HS-27A (cell line): ENCODE data around the gene MSX1.

Experiments used
- DNase-seq: peaks from one replicate; pipeline ENCODE4 v3.0.0-alpha.2; 2012; ENCODE audit warnings: low read depth, missing footprints

MSX1 gene

DNA sequence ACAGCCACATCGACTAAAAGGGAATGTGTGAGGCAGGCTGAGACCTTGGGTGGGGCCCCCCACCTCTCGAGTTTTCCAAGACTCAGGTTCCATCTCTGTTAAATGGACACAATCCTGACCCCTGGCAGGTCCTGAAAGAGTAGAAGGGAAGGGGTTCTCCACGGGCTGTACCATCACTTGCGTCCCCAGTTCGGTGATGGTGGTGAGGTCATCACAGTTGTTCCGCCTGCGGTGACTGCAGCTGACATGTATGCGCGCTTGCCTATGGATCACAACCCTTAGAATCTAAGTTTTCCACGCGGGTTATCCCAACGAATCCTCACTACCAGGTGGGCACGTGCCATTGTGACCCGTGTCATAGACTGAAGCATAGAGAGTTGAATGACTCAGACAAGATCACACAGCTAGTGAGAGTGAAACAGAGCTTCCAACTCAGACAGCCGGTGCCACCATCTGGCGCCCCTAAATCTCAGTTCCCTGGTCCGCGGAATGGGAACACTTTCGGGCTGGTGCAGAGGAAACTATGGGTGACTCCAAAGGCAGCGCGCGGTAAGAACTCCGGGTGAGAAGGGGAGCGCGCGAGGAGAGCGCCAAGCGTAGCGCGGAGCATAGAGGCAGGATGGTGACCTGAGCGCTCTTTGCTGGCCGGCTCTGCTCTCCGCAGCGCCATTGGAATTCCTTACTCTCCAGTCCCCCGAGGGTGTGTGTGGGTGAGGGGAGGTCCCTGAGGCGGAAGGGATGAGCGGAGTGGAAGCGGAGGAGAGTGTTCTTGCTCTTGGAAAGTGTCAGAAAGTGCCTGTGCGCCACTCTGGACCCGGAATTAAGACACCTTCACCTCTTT, 10.5 kb downstream of the MSX1 start:
- no peak for DNase-seq

DNA sequence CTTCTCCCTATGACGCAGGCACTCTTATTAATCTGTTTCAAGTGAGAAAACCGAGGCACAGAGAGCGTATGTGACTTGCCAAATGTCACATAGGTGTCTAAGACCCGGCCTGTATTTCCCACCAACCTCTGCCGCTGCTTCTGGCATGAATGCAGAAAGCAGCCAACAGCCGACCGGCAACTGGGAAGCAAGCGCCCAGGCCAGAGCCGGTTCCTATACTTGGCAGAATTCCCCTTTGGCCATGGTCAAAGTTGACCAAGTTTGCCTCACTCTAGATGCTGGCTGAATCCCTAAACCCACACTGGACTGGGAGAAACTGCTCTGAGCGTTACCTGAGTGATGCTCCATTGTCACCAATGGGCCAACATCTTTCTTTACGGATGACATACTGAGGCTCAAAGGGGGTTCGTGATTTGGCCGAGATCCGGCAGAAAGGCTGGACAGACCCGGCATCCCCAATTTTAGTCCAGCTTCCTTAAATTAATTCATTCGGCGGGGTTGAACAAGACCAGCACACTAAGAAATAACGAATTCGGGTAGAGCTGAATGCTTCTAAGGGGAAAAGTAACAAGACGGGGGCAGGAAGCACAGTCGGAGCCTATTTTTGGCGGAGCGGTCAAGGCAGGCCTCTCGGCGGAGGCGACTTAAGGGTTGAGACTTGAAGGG, 11.2 kb downstream of the MSX1 start:
- no peak for DNase-seq

DNA sequence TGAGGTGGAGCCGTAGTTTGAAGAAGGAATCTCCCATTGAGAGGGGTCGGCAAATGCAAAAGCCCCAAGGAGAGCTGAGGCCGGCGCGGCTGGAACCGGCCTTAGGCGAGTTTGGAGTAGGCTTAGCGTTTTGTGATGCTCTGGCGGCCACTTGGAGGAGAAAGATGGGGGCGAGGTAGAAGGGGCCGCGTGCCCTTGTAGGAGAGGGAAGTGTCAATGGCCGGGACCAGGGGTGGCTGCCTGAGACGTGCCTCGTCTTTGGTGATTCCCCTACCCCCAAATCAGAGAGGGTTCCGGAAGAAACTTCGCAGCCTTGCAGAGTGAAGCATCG, 11.7 kb downstream of the MSX1 start:
- DNase-seq, result no peak

DNA sequence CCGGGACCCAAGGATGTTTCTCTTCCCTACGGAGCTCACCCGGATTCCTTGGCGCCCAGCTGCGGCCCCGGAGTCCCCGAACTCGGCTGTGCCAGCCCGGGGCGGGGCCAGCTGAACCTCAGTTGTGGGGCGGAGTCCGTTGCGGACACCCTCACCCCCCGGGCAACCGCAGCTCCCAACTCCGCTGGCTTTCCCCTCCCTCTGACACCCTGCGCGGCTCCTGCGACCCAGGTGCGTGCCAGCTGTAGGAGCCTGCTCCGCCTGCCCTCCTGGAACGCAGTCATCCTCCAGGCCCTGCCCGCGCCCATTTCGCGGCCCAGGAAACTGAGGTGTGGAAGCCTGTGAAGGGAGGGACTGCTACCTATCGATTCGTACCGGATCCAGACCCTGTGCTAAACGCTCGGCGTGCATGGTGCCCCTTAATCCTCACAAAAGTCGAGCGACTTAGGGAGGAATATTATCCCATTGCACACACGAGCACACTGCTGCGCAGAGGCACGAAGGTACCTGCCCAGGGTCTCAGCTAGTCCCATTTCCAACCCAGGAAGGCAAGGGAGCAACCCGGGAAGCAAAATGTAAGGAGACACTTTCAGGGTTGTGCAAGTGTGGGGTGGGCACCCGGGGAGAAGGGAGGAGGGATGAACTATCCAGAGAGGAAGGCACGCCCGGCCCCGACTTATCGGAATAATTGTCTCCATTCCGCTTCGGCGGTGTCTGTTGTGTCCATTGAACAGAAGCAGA, 12.3 kb downstream of the MSX1 start:
- no peak for DNase-seq

DNA sequence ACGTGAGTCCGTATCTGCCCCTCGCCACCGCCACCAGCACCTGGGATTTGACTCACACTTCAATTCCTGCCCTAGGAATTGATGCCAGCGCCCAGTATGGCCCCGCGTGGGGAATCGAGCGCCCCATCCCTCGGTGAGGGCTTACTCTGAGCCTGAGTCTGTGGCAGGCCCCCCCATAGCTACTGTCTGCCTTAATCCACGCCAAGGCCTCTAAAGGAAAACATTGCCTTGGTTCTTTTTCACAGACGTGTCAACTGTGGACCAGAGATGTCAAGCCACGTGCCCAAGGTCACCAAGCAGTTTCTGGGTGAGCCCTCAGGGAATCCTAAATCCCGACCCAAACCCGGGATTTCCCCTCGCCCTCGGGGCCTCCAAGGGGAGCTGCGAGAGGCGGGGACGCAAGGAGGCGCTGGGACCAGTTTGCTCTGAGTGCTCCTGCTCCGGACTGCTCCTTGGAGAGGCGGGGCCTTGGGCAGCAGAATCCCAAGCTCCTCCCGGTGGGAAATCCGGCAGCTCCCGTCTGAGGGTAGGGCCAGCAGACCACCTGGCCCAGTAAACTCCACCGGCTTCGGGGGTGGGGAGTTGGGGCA, 12.9 kb downstream of the MSX1 start:
- DNase-seq, result no peak

DNA sequence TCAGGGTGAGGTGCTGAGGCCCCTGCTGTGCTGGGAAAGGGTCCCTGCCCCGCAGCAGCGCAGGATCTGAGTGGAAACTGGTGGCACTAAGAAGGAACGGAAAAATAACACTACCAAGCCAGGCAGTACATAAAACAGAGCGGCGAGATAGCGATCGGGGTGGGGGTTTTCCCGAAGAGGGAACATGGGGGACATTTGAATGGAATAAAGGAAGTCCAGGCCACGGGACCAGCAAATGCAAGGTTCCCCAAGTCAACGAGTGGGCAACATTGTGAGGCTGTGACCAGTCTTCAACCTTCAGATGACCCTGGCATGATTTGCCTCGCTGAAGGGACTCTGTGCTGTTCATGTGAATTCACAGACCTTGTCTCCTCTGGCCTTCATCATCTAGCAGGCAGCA, 13.7 kb downstream of the MSX1 start:
- no peak for DNase-seq

DNA sequence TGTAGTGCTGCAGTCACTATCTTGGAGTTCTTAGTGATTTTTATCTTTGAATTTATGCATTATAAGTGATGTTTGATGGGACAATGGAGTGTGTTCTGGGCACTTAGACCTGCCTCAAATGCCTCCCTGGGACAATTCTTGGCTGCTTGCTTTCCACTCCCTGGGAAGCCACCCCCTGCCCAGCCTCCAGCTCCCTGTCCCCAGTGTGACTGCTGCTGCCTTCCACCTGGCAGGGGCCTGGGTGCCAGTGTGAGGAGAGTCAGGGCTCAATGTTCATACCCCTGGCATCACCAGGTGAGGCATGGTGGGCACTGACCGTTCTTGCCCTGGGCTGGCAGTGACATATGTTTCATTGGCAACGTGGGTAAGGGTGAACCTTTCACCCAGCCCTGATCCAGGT, 14.8 kb downstream of the MSX1 start:
- no peak for DNase-seq

DNA sequence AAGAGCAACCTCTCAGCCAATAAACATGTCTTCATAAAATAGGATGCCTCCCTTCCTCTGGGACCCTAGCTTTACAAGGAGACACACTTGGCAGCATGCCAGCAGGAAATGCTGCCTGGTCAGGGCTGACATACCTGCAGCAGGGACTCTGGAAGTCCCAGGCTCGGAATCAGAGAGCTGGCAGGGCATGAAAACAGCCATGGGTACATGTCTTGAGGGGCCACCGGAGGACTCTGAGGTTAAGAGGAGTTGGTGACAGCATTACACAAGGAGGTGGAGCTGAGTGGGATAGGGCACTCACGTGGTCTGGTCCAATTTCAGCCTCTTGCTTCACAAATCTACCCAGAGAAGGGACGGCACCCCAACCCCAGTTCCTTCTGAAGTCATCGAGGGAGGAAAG, 15.7 kb downstream of the MSX1 start:
- no peak for DNase-seq

DNA sequence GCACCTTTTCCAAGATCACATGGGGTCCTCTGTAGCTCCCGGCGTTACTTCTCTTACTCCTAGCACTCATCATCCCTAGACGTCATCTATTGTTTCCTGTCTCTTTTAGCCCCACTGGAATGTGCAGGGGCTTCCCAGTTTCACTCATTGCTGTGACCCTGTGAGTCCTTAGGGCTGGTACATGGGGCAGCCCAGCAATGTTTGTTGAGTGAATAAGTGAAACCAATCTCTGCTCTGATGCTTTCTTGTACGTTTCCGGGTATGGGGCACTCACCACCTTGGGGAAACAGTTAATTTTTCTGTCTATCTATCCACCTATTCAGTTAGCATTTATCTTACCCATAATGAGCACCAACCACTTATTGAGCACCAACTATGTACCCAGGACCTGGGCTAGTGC, 16.1 kb downstream of the MSX1 start:
- DNase-seq, result no peak

DNA sequence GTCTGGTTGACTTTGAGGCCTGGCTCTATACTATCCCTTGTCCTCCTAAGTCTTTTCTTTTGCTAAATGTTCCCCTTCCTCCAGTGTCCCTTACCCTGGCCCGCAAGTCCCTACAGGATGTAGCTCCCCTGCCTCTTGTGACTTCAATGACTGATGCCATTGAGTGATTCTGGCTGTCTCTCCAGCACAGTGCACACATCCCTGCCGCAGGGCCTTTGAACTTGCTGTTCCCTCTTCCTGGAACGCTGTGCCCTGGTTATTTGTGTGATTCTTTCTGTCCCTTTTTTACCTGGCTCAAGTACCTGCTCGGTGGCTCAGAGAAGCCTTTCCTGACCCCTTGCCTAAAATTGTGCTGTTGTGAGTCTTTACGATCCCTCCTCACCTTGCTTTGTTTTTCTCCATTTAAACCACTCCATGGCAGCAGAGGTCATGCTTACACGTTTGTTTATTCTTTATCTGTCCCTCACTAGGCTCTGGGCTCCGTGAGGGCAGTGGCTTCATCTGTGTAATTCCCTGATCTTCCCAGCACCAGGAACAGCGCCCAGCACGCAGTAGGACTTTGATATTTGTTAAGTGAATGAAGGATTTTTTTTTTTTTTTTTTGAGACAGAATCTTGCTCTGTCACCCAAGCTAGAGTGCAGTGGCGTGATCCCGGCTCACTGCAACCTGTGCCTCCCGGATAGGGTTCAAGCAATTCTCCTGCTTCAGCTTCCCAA, 17.6 kb downstream of the MSX1 start:
- DNase-seq, result no peak

DNA sequence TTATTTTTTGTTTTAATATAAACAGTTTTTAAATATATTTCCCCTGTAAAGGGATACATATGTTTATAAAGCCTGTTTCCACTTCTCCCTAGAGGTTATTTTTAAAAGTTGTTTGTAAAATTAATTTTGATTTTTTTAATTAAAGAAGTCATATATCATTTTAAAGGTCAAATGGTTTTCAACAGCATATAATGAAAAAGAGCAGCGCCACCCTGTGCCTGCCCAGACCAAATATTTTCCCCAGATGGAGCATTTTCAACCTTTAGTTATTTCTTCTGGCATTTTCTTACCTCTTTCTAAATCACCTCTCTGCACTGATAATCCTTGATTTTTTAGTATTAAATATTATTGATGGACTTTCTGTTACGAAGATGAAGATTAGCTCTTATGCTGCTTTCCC, 21.0 kb downstream of the MSX1 start:
- no peak for DNase-seq

DNA sequence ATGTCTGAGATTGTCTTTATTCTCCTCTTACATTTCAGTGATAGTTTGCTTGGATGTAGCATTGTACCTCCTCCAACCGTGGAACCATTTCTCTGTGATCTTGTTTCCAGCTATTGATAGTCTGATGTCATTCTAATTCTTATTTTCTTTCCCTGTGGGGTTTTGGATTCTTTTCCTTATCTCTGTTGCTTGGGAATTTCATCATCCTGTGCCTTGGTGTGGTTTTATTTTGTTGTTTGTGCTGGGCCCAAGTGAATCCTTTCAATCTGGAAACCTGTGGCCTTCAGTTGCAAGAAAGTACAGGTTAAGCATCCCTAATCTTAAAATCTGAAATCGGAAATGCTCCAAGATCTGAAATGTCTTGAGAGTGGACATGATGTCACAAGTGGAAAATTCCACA, 22.0 kb downstream of the MSX1 start:
- DNase-seq, result no peak

DNA sequence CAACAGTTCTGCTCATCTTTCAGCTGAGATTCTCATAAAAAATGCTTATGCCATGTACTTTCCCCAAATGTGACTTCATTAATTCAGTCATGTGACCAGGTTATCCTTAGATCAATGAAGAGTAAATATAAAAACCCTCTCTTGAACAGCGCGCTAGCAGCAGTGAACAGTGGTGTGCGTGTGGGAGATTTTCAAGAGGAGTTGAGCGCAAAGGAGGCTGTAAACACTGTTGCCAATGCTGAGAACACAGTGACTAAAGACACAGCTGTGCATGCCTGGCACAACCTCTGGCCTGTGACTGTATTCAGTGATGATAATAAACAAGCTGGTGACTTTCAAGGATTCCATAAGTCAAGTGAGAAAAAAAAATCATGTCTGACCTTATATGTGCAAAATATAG, 25.1 kb downstream of the MSX1 start:
- DNase-seq, result no peak

DNA sequence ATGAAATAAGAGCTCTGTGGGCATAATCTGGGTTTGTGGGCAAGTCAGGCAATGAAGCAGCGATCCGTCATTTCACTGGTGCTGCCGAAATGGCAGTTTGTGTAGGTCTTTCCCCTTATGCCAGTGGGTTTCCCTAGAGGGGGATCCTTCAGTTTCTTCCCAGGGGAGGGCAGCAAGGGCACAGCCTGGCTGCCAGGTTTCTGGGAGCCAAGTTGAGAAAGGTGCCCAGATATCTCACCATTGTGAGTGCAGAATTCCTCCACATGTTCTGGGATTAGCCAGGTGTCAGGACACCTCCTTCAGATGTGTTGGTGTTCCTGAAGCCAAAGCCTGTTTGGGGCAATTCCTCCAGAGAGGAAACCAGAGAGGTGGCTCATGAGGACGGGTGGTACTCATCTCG, 28.0 kb downstream of the MSX1 start:
- no peak for DNase-seq

DNA sequence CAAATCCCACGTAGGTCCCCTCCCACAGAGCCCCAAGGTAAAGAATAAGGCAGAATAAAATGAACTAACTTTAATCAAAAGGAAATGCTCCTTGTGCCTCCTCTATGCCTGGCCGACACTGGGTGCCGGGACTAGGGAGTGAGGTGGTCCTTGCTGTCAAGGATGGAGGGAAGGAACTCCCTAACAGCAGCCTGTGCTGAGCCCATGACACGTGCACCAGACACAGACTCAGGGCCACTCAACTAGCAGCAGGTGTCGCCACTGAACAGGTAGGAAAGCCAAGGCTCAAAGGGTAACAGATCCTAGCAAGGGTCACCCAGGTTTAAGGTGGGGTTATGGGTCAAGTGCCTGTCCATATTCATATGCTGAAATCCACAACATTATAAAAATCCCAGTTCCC, 29.2 kb downstream of the MSX1 start:
- no peak for DNase-seq

DNA sequence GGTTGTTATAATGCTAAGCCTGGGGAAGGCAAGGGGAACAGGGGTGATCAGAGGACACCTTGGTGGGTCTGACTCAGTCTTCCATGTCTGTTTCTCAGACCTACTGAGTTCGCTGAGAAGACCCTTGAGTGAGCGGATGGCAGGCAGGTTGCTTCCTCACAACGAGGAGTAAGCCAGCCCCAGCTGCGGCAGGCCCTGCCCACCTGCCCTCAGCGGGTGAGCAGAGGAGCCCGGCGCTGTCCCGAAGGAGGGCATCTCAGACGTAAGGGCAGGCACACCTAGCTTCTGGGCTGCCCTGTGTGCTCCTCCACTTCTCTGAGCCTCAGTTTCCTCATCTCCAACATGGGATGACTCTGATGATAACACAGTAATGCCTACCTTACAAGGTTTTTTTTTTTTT, 30.3 kb downstream of the MSX1 start:
- DNase-seq, result no peak

DNA sequence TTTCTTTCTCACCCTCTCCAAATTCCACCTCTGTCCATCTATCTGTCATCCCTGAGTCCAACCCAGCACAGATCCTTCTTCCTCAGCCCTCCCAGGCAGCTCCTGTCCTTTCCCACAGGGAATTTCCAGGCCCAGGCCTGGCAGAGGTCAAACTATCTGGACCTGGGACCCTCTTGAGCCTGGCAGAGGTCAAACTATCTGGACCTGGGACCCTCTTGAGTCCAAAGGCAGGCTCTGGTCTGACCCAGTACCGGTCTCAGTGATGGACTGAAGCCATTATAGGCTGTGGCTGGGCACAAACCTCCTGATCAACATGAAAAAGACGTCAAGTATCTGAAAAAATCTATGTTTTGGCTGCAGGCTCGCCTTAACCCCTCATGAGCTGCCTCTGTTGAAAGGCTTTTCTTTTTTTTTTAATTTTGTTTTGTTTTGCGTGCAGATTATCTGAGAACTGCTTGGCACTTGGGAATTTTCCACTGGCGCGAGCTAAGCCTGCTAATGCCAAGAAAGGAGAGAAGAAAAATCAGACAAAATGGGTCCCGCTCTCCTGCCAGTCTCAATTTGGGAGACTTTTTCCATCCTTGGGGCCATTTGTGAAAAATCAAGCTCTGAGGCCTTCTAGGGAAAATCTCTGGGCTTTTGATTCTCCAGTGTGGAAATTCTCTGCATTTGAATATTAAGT, 31.2 kb downstream of the MSX1 start:
- no peak for DNase-seq

DNA sequence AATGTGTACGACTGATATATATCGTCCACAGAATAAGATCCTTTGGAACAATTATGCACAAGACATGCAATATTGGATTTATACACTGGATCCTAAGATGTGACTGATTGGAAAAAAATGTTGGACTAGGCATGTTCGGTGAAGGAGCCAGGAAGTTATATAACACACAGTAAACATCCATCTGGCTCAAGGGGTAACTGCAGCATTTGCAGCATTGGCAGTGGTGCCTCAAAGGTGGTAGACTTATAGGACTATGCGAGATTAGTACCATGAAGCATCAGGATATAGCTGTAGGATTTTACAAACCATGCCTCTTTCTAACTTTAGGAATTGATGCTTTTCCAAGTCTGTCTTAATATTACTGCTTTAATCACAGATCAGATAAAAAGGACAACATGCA, 34.3 kb downstream of the MSX1 start:
- no peak for DNase-seq

DNA sequence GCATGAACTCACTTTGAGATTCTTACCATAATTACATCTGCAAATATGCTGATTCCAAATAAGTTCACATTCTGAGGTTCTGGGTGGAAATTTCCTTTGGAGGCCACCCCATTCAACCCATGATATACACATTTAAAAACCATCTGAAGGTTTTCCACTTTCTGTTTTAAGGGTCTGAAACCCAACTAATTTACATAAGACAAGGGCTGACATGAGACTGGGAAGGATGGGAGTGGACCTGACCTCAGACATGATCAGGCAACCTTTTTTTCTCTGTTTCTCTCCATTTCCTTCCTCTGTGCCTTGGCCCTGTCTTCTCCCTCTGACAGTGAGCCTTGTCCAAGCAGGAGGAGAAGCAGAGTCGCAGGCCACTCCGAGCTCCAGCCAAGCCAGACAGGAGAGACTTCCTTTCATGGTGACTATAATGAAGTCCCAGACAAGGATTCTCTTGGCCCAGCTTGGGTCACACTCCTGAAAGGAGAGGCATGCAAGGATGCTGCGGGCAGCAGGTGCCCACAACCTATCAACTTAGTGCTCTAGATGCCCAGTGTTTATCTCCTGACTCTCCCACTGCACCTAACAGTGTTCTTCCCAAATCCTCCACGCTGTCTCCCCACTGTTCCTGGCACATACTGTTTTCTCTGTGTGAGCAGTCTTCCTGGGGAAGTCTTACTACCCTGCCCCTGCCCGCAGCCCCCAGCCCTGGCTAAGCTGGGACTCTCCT, 39.9 kb downstream of the MSX1 start:
- DNase-seq, result no peak

DNA sequence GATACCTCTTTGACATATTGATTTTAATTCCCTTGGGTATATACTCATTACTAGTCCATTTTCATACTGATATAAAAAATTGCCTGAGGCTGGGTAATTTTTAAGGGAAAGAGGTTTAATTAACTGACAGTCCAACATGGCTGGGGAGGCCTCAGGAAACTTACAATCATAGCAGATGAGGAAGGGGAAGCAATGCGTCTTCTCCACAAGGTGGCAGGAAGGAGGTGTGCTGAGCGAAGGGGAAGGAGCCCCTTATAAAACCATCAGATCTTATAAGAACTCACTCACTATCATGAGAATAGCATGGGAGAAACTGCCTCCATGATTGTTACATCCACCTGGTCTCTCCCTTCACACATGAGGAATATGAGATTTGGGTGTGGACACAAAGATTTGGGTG, 42.4 kb downstream of the MSX1 start:
- DNase-seq, result no peak

DNA sequence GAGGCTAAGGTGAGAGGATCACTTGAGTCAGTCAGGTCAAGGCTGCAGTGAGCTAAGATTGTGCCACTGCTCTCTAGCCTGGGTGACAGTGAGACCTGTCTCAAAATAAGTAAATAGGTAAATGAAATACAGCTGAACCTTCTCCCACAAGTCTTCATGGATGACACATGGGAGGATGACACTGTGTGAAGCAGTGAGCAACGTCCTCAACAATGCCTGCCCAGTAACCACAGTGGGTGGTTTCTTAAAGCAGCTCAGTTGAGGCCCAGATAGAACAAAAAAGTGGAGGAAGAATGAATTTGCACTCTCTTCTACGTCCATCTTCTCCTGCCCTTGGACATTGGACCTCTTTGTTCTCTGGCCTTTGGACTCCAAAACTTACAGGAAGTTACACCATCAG, 52.7 kb downstream of the MSX1 start:
- DNase-seq, result no peak
